ENCODE results near the gene FOXP1.

The FOXP1 gene

DNA sequence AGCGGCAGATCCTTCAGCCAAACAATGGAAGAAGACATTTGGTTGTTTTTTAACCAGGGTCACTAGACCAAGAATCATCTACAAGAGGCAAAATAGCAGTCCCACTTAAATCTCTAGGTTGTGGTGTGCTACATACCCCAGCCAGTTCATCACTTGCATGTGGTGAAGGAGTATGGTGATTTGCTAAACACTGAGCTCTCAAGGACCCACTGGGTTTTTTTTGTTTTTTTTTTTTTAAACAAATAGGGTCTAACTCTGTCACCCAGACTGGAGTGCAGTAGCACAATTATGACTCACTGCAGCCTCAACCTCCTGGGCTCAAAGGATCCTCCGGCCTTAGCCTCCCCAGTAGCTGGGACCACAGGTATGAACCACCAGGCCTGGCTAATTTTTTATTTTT lies 508.0 kb downstream of the FOXP1 start:
- TF ChIP-seq, protein P1, sequence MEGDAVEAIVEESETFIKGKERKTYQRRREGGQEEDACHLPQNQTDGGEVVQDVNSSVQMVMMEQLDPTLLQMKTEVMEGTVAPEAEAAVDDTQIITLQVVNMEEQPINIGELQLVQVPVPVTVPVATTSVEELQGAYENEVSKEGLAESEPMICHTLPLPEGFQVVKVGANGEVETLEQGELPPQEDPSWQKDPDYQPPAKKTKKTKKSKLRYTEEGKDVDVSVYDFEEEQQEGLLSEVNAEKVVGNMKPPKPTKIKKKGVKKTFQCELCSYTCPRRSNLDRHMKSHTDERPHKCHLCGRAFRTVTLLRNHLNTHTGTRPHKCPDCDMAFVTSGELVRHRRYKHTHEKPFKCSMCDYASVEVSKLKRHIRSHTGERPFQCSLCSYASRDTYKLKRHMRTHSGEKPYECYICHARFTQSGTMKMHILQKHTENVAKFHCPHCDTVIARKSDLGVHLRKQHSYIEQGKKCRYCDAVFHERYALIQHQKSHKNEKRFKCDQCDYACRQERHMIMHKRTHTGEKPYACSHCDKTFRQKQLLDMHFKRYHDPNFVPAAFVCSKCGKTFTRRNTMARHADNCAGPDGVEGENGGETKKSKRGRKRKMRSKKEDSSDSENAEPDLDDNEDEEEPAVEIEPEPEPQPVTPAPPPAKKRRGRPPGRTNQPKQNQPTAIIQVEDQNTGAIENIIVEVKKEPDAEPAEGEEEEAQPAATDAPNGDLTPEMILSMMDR (IDR thresholded peaks at IDR 0.05; ENCODE audit: insufficient read depth, low read length, poor library complexity, severe bottlenecking) = no peak
- Histone ChIP-seq H3K27me3 (replicated peaks; ENCODE audit: control insufficient read depth, insufficient read depth, low read length) (no peaks in the 10 kb centered on the region; the same call in 1 of the 2 replicates), H3K36me3 (ENCODE audit: control insufficient read depth, insufficient read depth, low read length) (no peaks in the 10 kb centered on the region), H3K4me3 (replicated peaks; ENCODE audit: low read depth, low read length) (no peak overlapping the region)
- DNase-seq (ENCODE audit: extremely low read depth, insufficient read length) = no peak

DNA sequence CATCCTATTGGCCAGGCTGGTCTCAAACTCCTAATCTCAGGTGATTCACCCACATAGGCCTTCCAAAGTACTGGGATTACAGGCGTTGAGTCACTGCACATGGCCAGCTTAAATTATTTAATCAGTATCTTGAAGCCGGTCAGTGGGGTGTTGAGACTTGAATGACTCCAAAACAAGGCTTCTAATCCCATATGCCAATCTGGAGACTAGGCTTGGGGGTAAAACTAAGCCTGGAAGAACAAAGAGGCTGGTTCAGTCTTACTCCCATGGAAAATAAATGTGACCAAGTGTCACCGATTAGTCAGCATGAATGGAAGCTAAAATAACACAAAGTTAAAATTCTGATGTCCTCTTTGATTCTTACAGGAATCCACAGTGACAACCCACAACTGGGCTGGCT lies 509.1 kb downstream of the FOXP1 start:
- no peaks in the 10 kb centered on the region; the same call in 1 of the 2 replicates for H3K27me3 ChIP-seq (replicated peaks; ENCODE audit: control insufficient read depth, insufficient read depth, low read length)
- no peak for DNase-seq (ENCODE audit: extremely low read depth, insufficient read length)
- TF ChIP-seq, protein P1 (IDR thresholded peaks at IDR 0.05; ENCODE audit: insufficient read depth, low read length, poor library complexity, severe bottlenecking) = no peak

DNA sequence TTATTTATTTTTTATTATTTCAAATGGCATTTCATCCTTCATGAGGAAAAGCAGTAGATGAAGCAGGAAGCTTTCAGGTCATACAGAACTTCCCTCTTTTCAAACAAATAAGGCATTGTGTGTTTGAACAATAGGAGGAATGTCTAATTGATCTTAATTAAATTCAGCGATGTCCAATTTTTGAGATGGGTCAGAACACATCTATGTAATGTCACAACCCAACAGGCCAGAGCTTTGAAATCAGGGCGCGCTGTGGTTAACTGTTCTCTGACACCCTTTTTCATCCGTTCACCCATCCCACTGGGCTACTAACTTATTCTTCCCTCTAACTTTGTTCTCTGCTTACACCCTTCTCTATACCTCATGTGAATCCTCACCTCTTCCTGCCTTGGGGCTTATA lies 510.5 kb downstream of the FOXP1 start:
- TF ChIP-seq, protein P1 (IDR thresholded peaks at IDR 0.05; ENCODE audit: insufficient read depth, low read length, poor library complexity, severe bottlenecking) = no peak
- H3K27me3 ChIP-seq (replicated peaks; ENCODE audit: control insufficient read depth, insufficient read depth, low read length) = no peaks in the 10 kb centered on the region; the same call in 1 of the 2 replicates
- DNase-seq (ENCODE audit: extremely low read depth, insufficient read length) = no peak
- H3K4me3 ChIP-seq (replicated peaks; ENCODE audit: low read depth, low read length) = no peak overlapping the region
- no peaks in the 10 kb centered on the region for H3K36me3 ChIP-seq (ENCODE audit: control insufficient read depth, insufficient read depth, low read length)

More for the DNA sequence above, 509.1 kb downstream of the FOXP1 start:
- Histone ChIP-seq H3K4me3 (replicated peaks; ENCODE audit: low read depth, low read length) (no peak overlapping the region), H3K36me3 (ENCODE audit: control insufficient read depth, insufficient read depth, low read length) (no peaks in the 10 kb centered on the region)

DNA sequence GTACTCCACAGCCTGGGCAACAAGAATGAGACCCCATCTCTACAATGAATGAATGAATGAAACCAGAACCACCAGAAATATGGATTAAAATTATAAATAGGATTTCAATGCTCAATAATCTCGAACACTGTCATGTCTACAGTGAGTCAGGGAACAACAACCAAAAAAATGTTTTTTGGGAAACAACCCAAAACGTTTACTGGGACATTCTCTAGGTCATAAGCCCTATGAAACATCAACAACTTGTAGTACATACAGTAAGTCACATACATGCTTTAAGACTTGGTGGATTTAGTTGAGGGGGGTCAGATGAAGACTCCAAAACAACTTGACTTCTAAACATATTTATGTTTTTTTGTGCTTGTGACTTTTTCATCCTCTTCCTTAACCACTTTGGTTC lies 511.2 kb downstream of the FOXP1 start:
- H3K27me3 ChIP-seq (replicated peaks; ENCODE audit: control insufficient read depth, insufficient read depth, low read length) = no peaks in the 10 kb centered on the region; the same call in 1 of the 2 replicates
- TF ChIP-seq, protein P1 (IDR thresholded peaks at IDR 0.05; ENCODE audit: insufficient read depth, low read length, poor library complexity, severe bottlenecking) = no peak
- H3K4me3 ChIP-seq (replicated peaks; ENCODE audit: low read depth, low read length) = no peak overlapping the region
- H3K36me3 ChIP-seq (ENCODE audit: control insufficient read depth, insufficient read depth, low read length) = no peaks in the 10 kb centered on the region
- no peak for DNase-seq (ENCODE audit: extremely low read depth, insufficient read length)

DNA sequence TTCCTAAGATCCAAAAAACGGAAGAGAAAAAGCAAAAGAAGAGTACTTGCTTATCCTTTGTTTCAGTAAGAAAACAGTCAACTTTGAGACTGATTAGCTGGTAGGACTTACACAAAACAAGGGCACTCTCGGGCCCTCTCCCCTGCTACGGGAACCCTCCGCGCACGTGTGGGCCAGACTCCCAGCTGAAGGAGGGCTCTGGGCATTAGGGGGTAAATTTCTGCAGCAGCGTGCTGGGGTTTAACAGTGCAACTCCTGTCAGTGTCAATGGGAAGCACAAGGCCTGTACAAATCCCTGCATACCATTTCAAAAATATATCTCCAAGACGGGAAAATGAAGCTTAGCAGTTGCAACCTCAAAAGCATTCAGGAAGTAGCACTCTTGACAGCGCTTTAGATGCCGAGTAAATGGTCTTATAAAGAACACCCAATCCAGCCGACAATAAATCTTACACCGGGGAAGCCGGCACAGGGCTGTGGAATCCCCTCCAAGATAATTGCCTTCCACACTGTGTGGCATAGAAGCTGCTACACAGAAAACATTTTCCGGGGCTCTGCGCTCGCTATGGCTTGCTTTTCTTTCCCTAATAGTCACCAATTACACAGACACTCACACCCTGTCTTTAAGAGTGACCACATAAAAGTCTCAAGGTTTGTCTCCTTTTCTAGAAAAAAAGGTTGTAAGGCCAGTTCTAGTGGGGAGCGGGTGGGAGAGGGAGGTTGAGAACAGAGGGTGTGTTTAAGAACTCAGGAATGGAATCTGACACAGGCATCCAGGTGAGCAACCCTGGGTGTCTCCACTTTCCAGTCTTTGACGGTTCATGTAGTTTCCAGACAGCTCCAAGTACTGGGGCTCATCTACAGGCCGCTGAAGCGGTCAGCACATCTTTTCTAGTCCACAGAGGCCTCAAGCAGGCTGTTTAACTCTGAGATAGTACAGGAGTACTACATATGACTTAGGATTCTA lies 512.7 kb downstream of the FOXP1 start:
- H3K4me3 ChIP-seq (replicated peaks; ENCODE audit: low read depth, low read length) = no peak overlapping the region
- TF ChIP-seq, protein P1 (IDR thresholded peaks at IDR 0.05; ENCODE audit: insufficient read depth, low read length, poor library complexity, severe bottlenecking) = no peak
- no peak for DNase-seq (ENCODE audit: extremely low read depth, insufficient read length)
- no peaks in the 10 kb centered on the region; the same call in 1 of the 2 replicates for H3K27me3 ChIP-seq (replicated peaks; ENCODE audit: control insufficient read depth, insufficient read depth, low read length)
- no peaks in the 10 kb centered on the region for H3K36me3 ChIP-seq (ENCODE audit: control insufficient read depth, insufficient read depth, low read length)
